Testis (tissue), 2 donors: ENCODE measurements around the gene POGLUT3.

Experiments used
- POLR2A ChIP-seq: fragments of 450-650 bp; IDR thresholded peaks from one replicate; pipeline ENCODE4 v1.6.1; 2017; ENCODE audit warnings: antibody characterized with exemption, mild to moderate bottlenecking, moderate library complexity
- TF ChIP-seq, protein P1 (sequence below), 3 experiments: fragments of 450-650 bp in 2 of 3; fragments of 200-600 bp in 1 of 3; sonication (generic) in 1 of 3; IDR thresholded peaks; one replicate each; pipeline ENCODE4 v1.5.1; 2016 to 2019; ENCODE audit warnings: antibody characterized with exemption in 3 of 3, mild to moderate bottlenecking in 2 of 3, moderate library complexity in 1 of 3

DNA sequence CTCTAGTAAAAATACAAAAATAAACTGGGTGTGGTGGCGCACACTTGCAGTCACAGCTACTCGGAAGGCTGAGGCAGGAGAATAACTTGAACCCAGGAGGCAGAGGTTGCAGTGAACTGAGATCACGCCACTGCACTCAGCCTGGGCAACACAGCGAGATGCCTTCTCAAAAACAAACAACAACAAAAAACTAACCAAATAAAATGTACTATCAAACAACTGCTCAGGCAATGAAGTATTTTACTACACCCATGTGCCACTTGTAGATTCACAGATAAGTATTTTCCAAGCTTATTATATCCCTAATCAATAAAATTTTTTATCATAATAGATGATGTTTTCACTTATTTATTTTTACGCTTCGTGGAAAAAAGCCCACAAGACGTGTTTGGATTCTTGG, 31.8 kb downstream of the POGLUT3 start:
- TF ChIP-seq, protein P1, sequence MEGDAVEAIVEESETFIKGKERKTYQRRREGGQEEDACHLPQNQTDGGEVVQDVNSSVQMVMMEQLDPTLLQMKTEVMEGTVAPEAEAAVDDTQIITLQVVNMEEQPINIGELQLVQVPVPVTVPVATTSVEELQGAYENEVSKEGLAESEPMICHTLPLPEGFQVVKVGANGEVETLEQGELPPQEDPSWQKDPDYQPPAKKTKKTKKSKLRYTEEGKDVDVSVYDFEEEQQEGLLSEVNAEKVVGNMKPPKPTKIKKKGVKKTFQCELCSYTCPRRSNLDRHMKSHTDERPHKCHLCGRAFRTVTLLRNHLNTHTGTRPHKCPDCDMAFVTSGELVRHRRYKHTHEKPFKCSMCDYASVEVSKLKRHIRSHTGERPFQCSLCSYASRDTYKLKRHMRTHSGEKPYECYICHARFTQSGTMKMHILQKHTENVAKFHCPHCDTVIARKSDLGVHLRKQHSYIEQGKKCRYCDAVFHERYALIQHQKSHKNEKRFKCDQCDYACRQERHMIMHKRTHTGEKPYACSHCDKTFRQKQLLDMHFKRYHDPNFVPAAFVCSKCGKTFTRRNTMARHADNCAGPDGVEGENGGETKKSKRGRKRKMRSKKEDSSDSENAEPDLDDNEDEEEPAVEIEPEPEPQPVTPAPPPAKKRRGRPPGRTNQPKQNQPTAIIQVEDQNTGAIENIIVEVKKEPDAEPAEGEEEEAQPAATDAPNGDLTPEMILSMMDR (IDR thresholded peaks at IDR 0.05), result no peak
- TF ChIP-seq POLR2A, result no peak
